GM18868 (cell line): ENCODE measurements around the gene TULP3.
"Not testable (repeated sequence)": the region's sequence is repeated elsewhere in the genome, so short reads cannot be mapped to it uniquely, and the experiment has no call there.

ENCODE experiments used
- ATAC-seq: cut with Tn5 transposase; IDR thresholded peaks from one replicate; pipeline ENCODE4 v1.9.1; 2021; ENCODE audit warnings: mild to moderate bottlenecking, moderate library complexity; ENCODE audit not compliant: unreplicated experiment

TULP3 gene

GRCh38 chr12:2890388-2891239 is at the start of gene TULP3:
TULP3 (plus strand) TSS chr12:2890891; CDS start chr12:2890948, 57 bp downstream.
- peak; percentile 97 for ATAC-seq

- ATAC-seq, result no peak
Observed at GRCh38 chr12:2841056-2841650, 49.5 kb upstream of the TULP3 start.

- no peak for ATAC-seq
Observed at GRCh38 chr12:2842948-2843347, 47.7 kb upstream of the TULP3 start.

- ATAC-seq, result no peak
Observed at GRCh38 chr12:2844786-2845185, 45.9 kb upstream of the TULP3 start.

GRCh38 chr12:2845280-2845679 is 45.4 kb upstream of the TULP3 start:
- no peak for ATAC-seq

- no peak for ATAC-seq
Observed at GRCh38 chr12:2851931-2852330, 38.8 kb upstream of the TULP3 start.

- ATAC-seq, result no peak
Observed at GRCh38 chr12:2853626-2854025, 37.1 kb upstream of the TULP3 start.

GRCh38 chr12:2854669-2855453 is 35.8 kb upstream of the TULP3 start:
- ATAC-seq, result no peak

GRCh38 chr12:2855546-2855945 is 35.1 kb upstream of the TULP3 start:
- no peak for ATAC-seq

GRCh38 chr12:2856051-2856450 is 34.6 kb upstream of the TULP3 start:
- ATAC-seq, result no peak

- no peak for ATAC-seq
Observed at GRCh38 chr12:2857021-2857431, 33.7 kb upstream of the TULP3 start, which contains the start of gene TEX52. TEX52 (minus strand) TSS chr12:2857039; CDS start chr12:2857026, 13 bp downstream.

GRCh38 chr12:2857576-2857975 is 33.1 kb upstream of the TULP3 start:
- ATAC-seq, result no peak

GRCh38 chr12:2858334-2858733 is 32.4 kb upstream of the TULP3 start:
- ATAC-seq, result no peak

- ATAC-seq, result no peak
Observed at GRCh38 chr12:2858944-2859421, 31.7 kb upstream of the TULP3 start.

- ATAC-seq, result no peak
Observed at GRCh38 chr12:2860170-2860569, 30.5 kb upstream of the TULP3 start.

GRCh38 chr12:2862876-2863275 is 27.8 kb upstream of the TULP3 start:
- ATAC-seq, result no peak

GRCh38 chr12:2863402-2863801 is 27.3 kb upstream of the TULP3 start:
- ATAC-seq, result not testable (repeated sequence)

- ATAC-seq, result no peak
Observed at GRCh38 chr12:2864198-2864597, 26.5 kb upstream of the TULP3 start.

- not testable (repeated sequence) for ATAC-seq
Observed at GRCh38 chr12:2868986-2869632, 21.6 kb upstream of the TULP3 start.

- ATAC-seq, result peak; percentile 43
Observed at GRCh38 chr12:2876431-2877046, 14.2 kb upstream of the TULP3 start.
